Neuronal stem cell (in vitro differentiated cells): Measurements from ENCODE around the gene B9D1.

ENCODE experiments used
- DNase-seq: peaks from one replicate; pipeline ENCODE4 v3.0.0-alpha.2; 2013; ENCODE audit warnings: low spot score
- H2AFZ ChIP-seq: one replicate; pipeline ENCODE4 v1.6.1; 2013; ENCODE audit warnings: mild to moderate bottlenecking, low read length, inconsistent platforms
- H2AK5ac ChIP-seq: 2 replicates; pipeline ENCODE4 v1.6.1; 2013; ENCODE audit warnings: low read depth, mild to moderate bottlenecking, inconsistent platforms, low read length, moderate library complexity, mixed read lengths
- H2BK120ac ChIP-seq: 2 replicates; pipeline ENCODE4 v1.6.1; 2013; ENCODE audit warnings: low read depth, mild to moderate bottlenecking, inconsistent platforms, low read length, moderate library complexity, mixed read lengths
- H2BK12ac ChIP-seq: one replicate; pipeline ENCODE4 v1.6.1; 2013; ENCODE audit warnings: low read length, inconsistent platforms
- H2BK15ac ChIP-seq: 2 replicates; pipeline ENCODE4 v1.6.1; 2013; ENCODE audit warnings: mild to moderate bottlenecking, low read length, inconsistent platforms, mixed read lengths
- H2BK5ac ChIP-seq: one replicate; pipeline ENCODE4 v1.6.1; 2013; ENCODE audit warnings: inconsistent platforms, mild to moderate bottlenecking, low read length, moderate library complexity
- H3K14ac ChIP-seq: one replicate; pipeline ENCODE4 v1.6.1; 2013; ENCODE audit warnings: low read length, inconsistent platforms
- H3K18ac ChIP-seq: 2 replicates; pipeline ENCODE4 v1.6.1; 2013; ENCODE audit warnings: low read length, inconsistent platforms
- H3K23ac ChIP-seq: 2 replicates; pipeline ENCODE4 v1.6.1; 2013; ENCODE audit warnings: low read depth, mild to moderate bottlenecking, mixed read lengths, low read length, inconsistent platforms; ENCODE audit not compliant: poor library complexity
- H3K27ac ChIP-seq: replicated peaks from 3 replicates; pipeline ENCODE4 v1.5.1; 2013; ENCODE audit warnings: low read length, inconsistent platforms
- H3K27me3 ChIP-seq, 3 experiments: 2 replicates each; pipeline ENCODE4 v1.6.1; 2013; ENCODE audit warnings: low read length in 3 of 3, mild to moderate bottlenecking in 2 of 3, inconsistent platforms in 1 of 3, low read depth in 1 of 3, mixed read lengths in 1 of 3, moderate library complexity in 1 of 3; ENCODE audit not compliant: control insufficient read depth in 3 of 3, insufficient read depth in 3 of 3
- H3K36me3 ChIP-seq, 2 donors: replicated peaks in 1 of 2; 2 replicates each; pipeline ENCODE4 v1.6.1; 2013; ENCODE audit warnings: low read length in 2 of 2; ENCODE audit not compliant: control insufficient read depth in 2 of 2, insufficient read depth in 2 of 2
- H3K4ac ChIP-seq: 2 replicates; pipeline ENCODE4 v1.6.1; 2013; ENCODE audit warnings: inconsistent platforms, mild to moderate bottlenecking, low read length, moderate library complexity
- H3K4me1 ChIP-seq, 2 donors: 1 replicate in 1 of 2; 2 replicates in 1 of 2; pipeline ENCODE4 v1.6.1; 2013; ENCODE audit warnings: low read length in 2 of 2, low read depth in 1 of 2; ENCODE audit not compliant: control insufficient read depth in 2 of 2, insufficient read depth in 1 of 2
- H3K4me2 ChIP-seq: one replicate; pipeline ENCODE4 v1.6.1; 2013; ENCODE audit warnings: mild to moderate bottlenecking, low read length, inconsistent platforms; ENCODE audit not compliant: insufficient read depth, poor library complexity, severe bottlenecking
- H3K4me3 ChIP-seq, 2 donors: 2 replicates each; pipeline ENCODE4 v1.5.1; 2013; ENCODE audit warnings: low read length in 2 of 2, mild to moderate bottlenecking in 2 of 2, inconsistent platforms in 1 of 2, moderate library complexity in 1 of 2
- H3K79me1 ChIP-seq: one replicate; pipeline ENCODE4 v1.6.1; 2013; ENCODE audit warnings: low read depth, mild to moderate bottlenecking, inconsistent platforms, low read length, moderate library complexity
- H3K9ac ChIP-seq: one replicate; pipeline ENCODE4 v1.6.1; 2013; ENCODE audit warnings: mild to moderate bottlenecking, low read depth, low read length, inconsistent platforms; ENCODE audit not compliant: poor library complexity
- H3K9me3 ChIP-seq, 2 donors: replicated peaks in 1 of 2; 2 replicates each; pipeline versions ENCODE3 to v1.6.1; 2013; ENCODE audit warnings: low read length in 2 of 2, mild to moderate bottlenecking in 2 of 2, inconsistent platforms in 1 of 2, low read depth in 1 of 2, mixed read lengths in 1 of 2, moderate library complexity in 1 of 2; ENCODE audit not compliant: control insufficient read depth in 2 of 2, insufficient read depth in 1 of 2
- H4K8ac ChIP-seq: one replicate; pipeline ENCODE4 v1.6.1; 2013; ENCODE audit warnings: low read depth, mild to moderate bottlenecking, inconsistent platforms, low read length, moderate library complexity
- H4K91ac ChIP-seq: one replicate; pipeline ENCODE4 v1.6.1; 2013; ENCODE audit warnings: low read length, low read depth, mild to moderate bottlenecking, inconsistent platforms; ENCODE audit not compliant: poor library complexity
- WGBS, 2 donors: extraction: QIAGEN DNeasy Blood & Tissue Kit; methylation state at CpG; one replicate each; pipeline ENCODE4 v1.1.7; 2013; ENCODE audit warnings: missing lambda C conversion rate in 2 of 2, mixed read lengths in 1 of 2; ENCODE audit not compliant: insufficient read length in 2 of 2, insufficient replicate concordance in 1 of 2; ENCODE audit errors: extremely low coverage in 2 of 2; 5-methylcytosine and 5-hydroxymethylcytosine counted together

B9D1 gene

DNA sequence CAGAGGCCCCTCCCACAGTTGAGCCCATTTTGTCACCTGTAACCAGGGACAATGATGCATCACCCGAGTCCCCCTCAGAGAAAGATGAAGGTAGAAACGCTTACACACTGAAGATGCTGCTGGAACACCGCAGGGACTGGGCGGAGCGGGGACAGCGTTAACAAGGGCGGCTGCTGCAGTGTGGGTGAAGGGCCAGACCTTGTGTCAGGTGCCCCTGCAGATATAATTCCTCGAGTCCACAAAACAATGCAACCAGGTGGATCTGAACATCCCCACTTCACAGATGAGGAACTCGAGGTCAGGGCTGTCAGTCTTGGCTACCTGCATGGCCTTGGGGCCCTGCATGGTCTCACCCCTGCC lies 9.5 kb upstream of the B9D1 start:
- no peak overlapping the region for H2BK12ac ChIP-seq
- no peak overlapping the region for H2BK5ac ChIP-seq
- no peak overlapping the region for H3K4me3 ChIP-seq
- H2BK120ac ChIP-seq = no peak overlapping the region
- H3K27ac ChIP-seq = no peak overlapping the region
- no peak overlapping the region for H4K91ac ChIP-seq
- peaks cover 0 to 3% of the 10 kb centered on the region in 2 donors for H3K4me1 ChIP-seq
- H3K18ac ChIP-seq = no peak overlapping the region
- WGBS, 2 donors = no CpG with 5 or more reads among the region's 9 CpGs
- H3K9me3 ChIP-seq = no peaks in the 10 kb centered on the region
- no peak overlapping the region for H3K9ac ChIP-seq
- no peak overlapping the region for H3K4ac ChIP-seq
- H3K23ac ChIP-seq = no peak overlapping the region
- no peak overlapping the region for H3K4me2 ChIP-seq
- H3K14ac ChIP-seq = no peak overlapping the region
- no peaks in the 10 kb centered on the region for H3K79me1 ChIP-seq
- no peak overlapping the region for H2AK5ac ChIP-seq
- H3K27me3 ChIP-seq = no peaks in the 10 kb centered on the region
- peaks cover 0 to 4% of the 10 kb centered on the region in 2 donors for H3K36me3 ChIP-seq
- no peak overlapping the region for H2BK15ac ChIP-seq
- DNase-seq = no peak
- H4K8ac ChIP-seq = no peak overlapping the region
- no peak overlapping the region for H2AFZ ChIP-seq

DNA sequence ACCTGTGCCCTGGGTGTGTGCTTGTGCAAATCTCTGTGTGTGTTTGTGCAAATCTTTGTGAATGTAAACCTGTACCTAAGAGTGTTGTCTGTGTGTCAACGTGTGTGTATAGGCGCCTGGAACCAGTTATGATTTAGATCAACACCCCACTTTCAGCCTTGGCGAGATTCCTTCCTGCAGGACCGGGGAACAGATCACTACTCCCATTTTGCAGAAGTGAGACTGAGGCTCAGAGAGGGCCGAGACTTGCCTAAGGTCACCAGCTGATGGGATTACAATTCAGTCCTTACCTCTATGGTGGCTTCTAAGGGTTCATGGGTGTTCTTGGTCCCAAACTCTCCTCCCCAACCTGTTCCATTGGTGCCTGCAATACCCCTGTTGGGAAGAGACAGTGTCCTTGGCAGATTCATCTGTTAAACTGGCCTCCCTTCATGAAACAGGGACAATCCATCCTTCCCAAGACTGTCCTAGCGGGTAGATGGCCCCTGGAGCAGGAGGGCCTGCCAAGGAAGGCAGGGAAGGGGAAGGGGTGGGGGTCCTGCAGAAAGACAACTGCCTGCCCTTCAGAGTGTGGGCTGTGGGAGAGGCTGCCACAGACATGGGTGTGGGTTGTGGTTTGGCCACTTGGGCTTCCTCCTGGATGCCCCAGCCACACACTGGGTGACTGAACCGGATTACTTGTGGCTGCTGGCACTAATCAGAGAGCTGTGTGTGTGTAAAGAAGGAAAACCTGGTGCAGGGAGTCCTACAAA lies 8.9 kb upstream of the B9D1 start:
- Histone ChIP-seq H3K4ac (no peak overlapping the region), H3K23ac (no peak overlapping the region), H2BK15ac (no peak overlapping the region), H4K8ac (no peak overlapping the region), H4K91ac (no peak overlapping the region), H3K4me3 (no peak overlapping the region), H3K9ac (no peak overlapping the region), H3K9me3 (no peaks in the 10 kb centered on the region), H3K36me3 (peaks cover 0 to 4% of the 10 kb centered on the region in 2 donors), H3K79me1 (no peaks in the 10 kb centered on the region), H3K27ac (no peak overlapping the region), H3K4me1 (peaks cover 0 to 3% of the 10 kb centered on the region in 2 donors), H2AK5ac (no peak overlapping the region), H3K14ac (no peak overlapping the region), H2BK12ac (no peak overlapping the region), H3K4me2 (no peak overlapping the region), H2BK5ac (no peak overlapping the region), H2AFZ (no peak overlapping the region), H3K27me3 (no peaks in the 10 kb centered on the region), H2BK120ac (no peak overlapping the region), H3K18ac (no peak overlapping the region)
- WGBS, 2 donors = no CpG with 5 or more reads among the region's 7 CpGs
- DNase-seq = no peak

DNA sequence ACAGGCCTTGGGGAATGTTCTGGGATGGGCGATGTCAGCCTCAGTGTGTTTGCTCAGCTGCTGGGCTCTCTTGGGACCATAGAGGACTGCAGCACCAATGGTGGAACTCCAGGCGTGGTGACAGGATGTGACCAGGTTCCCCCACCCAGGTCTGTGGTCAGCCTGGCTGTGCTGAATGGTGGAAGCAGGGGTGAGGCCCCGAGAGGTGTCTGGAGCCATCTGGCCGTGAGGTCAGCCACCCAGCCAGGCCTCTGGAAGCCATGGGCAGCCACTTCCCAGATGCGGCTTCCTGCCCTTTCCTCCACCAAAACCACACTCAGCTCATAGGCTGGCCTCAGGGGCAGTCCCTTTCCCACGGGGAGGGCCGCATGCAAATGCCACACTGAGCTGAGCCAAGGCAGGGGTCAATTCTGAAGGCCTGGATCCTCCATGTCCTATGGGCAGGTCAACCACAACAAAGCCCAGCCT lies 8.0 kb upstream of the B9D1 start:
- Histone ChIP-seq H3K4me1 (peaks cover 0 to 3% of the 10 kb centered on the region in 2 donors), H3K36me3 (peaks cover 0 to 4% of the 10 kb centered on the region in 2 donors), H3K4ac (no peak overlapping the region), H2BK120ac (no peak overlapping the region), H3K27ac (no peak overlapping the region), H3K14ac (no peak overlapping the region), H2AK5ac (no peak overlapping the region), H4K91ac (no peak overlapping the region), H3K4me2 (no peak overlapping the region), H3K23ac (no peak overlapping the region), H2BK5ac (no peak overlapping the region), H3K79me1 (no peaks in the 10 kb centered on the region), H3K4me3 (no peak overlapping the region), H3K9me3 (no peaks in the 10 kb centered on the region), H3K9ac (peak overlapping the region; percentile 39), H2BK12ac (no peak overlapping the region), H3K27me3 (no peaks in the 10 kb centered on the region), H3K18ac (no peak overlapping the region), H4K8ac (no peak overlapping the region), H2AFZ (no peak overlapping the region), H2BK15ac (no peak overlapping the region)
- WGBS, 2 donors = no CpG with 5 or more reads among the region's 7 CpGs
- no peak for DNase-seq

DNA sequence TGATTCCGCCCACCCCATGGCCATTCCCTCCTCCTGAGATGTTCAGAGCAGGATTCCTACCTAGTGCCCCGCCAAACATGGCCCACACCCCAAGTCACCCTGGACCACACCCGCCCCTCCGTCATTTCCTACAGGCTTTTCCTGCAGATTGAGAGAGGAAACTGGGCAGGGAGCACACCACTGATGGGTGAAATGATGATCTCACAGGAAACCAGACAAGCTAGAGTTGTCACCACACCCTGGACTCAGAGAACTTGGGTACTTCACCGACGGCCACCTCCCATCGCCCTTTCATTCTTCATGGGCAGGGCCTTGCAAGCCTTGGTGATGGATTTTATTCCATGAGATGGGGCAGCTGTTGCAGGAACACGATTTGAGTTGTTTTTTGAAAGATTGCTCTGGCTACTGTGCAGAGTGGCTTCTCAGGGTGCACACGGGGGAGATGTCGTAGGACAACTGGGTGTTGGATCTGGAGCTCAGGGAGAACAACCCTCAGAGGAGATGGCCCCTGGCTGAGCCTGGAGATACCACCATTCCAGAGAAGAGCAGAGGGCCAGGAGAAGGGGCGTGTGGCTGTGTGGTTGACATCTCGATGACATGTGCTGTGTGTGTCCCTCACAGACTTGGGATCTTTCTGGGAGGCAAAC lies 7.4 kb upstream of the B9D1 start:
- peak overlapping the region; percentile 39 for H3K9ac ChIP-seq
- H2AK5ac ChIP-seq = no peak overlapping the region
- H3K4me1 ChIP-seq = peaks cover 0 to 3% of the 10 kb centered on the region in 2 donors
- H3K36me3 ChIP-seq = peaks cover 0 to 4% of the 10 kb centered on the region in 2 donors
- no peak overlapping the region for H3K4ac ChIP-seq
- no peak overlapping the region for H3K23ac ChIP-seq
- no CpG with 5 or more reads among the region's 12 CpGs for WGBS, 2 donors
- no peak overlapping the region for H2BK15ac ChIP-seq
- no peak overlapping the region for H2BK12ac ChIP-seq
- H2AFZ ChIP-seq = no peak overlapping the region
- DNase-seq = no peak
- H4K8ac ChIP-seq = no peak overlapping the region
- no peaks in the 10 kb centered on the region for H3K27me3 ChIP-seq
- H2BK5ac ChIP-seq = no peak overlapping the region
- no peak overlapping the region for H2BK120ac ChIP-seq
- H3K9me3 ChIP-seq = no peaks in the 10 kb centered on the region
- H3K14ac ChIP-seq = no peak overlapping the region
- no peak overlapping the region for H3K4me3 ChIP-seq
- H3K79me1 ChIP-seq = no peaks in the 10 kb centered on the region
- H3K27ac ChIP-seq = no peak overlapping the region
- no peak overlapping the region for H3K18ac ChIP-seq
- H4K91ac ChIP-seq = no peak overlapping the region
- no peak overlapping the region for H3K4me2 ChIP-seq
